Renal cortical epithelial cell (primary cell): ENCODE results near the gene SNX9. TPM values are rescaled to one million over a fixed set of nuclear protein-coding genes. Genes with fewer than 3 reads are reported as not detected.
A peak's percentile ranks its signal among the peaks of the same experiment; 100 is the strongest.
"Not testable (repeated sequence)": the region's sequence is repeated elsewhere in the genome, so short reads cannot be mapped to it uniquely, and the experiment has no call there.

Experiments used
- DNase-seq: peaks from one replicate; pipeline ENCODE4 v3.0.0-alpha.2; 2011; ENCODE audit warnings: low read depth
- total RNA-seq: library from RNA; depleted of rRNA; stranded (reverse); fragments of >200 nt; gene quantifications from 2 replicates; pipeline ENCODE4 v1.2.3, GENCODE V29; 2014

Gene SNX9
- total RNA-seq, 1 donor from 2014 or later, result 45.7 TPM

- not testable (repeated sequence) for DNase-seq
These were observed 32.8 kb downstream of the SNX9 start for GRCh38 chr6:157855804-157856203.

DNA sequence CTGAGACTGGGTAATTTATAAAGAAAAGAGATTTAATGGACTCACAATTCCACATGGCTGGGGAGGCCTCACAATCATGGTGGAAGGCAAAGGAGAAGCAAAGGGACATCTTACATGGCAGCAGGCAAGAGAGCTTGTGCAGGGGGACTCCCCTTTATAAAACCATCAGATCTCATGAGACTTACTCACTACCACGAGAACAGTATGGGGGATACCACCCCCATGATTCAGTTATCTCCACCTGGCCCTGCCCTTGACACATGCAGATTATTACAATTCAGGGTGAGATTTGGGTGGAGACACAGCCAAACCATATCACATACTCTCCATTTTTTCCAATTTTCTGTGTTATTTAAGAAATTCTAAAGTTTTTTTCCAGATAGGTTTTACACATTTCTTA, 35.6 kb downstream of the SNX9 start:
- DNase-seq, result not testable (repeated sequence)

GRCh38 chr6:157859775-157860504, 36.9 kb downstream of the SNX9 start:
- DNase-seq, result no peak

DNA sequence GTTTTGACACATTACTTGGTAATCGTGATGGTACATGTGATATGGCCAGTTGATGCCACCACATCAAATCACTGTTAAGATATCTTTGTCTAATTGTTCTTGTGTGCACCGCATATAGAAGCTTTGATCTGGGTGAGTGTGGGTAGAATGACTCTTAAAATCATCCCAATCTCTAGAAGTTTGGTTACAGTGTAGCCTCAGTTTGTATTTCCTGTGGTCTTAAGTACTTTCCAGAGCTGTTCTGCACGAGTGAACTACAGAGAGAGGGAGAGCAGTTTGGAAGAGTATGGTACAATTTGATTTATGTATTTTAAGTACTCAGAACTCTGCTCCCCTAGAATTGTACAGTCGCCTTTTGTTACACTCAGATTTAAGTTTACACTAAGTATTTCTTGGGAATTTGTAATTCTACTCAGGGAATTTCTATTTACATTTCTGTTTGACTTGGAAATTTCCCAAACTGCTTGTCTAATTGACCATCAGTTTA, 37.5 kb downstream of the SNX9 start:
- DNase-seq, result peak; percentile 47

- DNase-seq, result no peak
These were observed 38.1 kb downstream of the SNX9 start for GRCh38 chr6:157861184-157861583.

GRCh38 chr6:157861814-157862213, 38.8 kb downstream of the SNX9 start:
- DNase-seq, result peak; percentile 64

GRCh38 chr6:157862706-157863105, 39.7 kb downstream of the SNX9 start:
- no peak for DNase-seq

DNA sequence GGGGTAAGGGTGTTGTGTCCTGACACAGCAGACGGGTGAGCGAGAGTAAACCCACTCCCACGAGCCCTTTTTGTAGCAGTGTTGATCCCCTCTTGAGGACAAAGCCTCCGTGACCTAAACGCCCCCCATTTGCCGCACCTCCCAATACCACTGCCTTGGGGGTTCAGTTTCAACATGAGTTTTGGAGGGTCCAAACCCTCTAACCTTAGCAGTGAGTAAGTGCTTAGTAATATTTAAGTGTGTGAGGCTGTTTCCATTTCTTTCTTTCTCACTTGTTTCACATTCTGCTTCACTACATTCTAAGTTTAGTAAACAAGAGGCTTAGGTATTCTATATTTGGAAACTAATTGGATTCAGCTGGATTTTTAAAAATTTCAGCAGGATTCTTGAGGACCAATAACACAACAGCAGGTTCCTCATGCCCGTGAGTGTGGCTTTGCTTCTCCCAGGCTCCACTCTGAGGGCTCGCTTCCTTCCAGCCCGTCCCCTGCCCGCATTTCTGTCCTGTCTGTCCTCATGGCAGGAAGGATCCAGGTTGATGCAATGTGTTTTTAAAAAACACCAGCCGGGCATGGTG, 41.2 kb downstream of the SNX9 start:
- DNase-seq, result no peak

DNA sequence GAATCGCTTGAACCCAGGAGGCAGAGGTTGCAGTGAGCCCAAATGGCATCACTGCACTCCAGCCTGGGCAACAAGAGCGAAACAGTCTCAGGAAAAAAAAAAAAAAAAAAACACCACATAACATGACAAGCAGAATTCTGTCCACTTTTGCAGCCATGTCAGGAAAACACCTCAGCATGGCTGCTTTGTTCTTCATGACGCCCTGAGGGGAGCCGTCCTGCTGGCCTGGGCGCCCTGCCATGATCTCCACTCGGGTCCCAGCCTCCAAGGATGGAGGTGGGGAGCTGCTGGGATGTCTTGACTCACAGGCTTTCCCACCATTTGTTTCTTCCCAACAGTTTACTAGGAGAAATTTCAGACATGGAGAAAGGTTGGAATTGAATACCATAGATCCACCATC, 42.2 kb downstream of the SNX9 start:
- no peak for DNase-seq

- DNase-seq, result peak; percentile 41
These were observed 44.1 kb downstream of the SNX9 start for GRCh38 chr6:157867155-157867559.

DNA sequence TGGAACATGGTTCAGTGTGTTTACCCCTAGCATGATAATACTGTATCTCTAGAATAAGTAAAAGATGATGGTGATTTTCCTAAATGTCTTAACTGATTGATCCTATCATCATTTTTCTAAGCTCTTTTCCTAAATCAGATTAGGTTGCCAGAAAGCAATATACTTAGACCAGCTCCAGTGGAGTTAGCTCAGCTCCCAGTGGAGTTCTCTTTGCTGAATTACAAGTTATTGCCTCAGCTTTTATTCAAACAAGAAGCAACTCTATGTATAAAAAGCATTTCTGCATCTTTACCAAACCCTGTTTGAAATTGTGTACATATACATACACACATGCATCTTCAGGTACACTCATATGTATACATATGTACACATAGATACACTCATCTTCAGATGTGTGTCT, 44.9 kb downstream of the SNX9 start:
- DNase-seq, result no peak

DNA sequence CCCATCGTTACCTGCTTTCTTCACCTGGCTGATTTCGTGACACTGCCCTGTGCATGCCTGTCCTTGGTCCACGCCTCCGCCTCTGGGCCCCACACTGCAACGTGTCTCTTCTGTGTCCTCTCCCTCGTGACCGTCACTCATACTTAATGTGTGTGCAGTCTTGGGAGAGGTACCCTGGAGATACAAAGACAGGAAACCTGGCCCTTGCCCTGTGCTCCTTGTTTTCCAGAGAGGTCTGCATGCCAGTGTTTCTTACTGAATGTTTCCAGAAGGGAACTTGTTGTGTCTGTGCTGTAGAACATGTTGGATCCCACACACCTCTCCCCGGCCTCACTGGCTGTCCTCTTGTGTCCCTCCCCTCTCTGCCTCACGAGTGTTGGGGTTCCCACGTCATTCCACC, 45.8 kb downstream of the SNX9 start:
- DNase-seq, result no peak

GRCh38 chr6:157869673-157870302, 46.7 kb downstream of the SNX9 start:
- no peak for DNase-seq

GRCh38 chr6:157873735-157874344, 50.8 kb downstream of the SNX9 start:
- peak; percentile 54 for DNase-seq

DNA sequence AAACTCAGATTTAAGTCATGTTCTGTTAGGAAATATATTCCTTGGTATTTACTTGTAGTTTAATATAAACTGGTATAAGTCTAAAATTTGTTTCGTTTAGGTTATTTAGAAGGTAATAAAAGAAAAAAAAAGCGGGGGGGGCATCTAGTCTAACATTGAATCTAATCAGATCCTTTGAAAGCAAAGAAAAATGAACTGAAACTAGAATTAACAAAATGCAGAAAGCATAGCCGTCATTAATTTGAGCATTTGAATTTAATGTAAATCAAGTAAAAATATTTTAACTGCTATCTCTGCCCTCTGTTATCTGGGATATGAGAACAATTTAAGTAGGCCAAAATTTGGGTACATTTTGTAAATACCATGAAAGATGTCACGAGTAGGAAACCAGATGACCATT, 54.1 kb downstream of the SNX9 start:
- DNase-seq, result no peak

DNA sequence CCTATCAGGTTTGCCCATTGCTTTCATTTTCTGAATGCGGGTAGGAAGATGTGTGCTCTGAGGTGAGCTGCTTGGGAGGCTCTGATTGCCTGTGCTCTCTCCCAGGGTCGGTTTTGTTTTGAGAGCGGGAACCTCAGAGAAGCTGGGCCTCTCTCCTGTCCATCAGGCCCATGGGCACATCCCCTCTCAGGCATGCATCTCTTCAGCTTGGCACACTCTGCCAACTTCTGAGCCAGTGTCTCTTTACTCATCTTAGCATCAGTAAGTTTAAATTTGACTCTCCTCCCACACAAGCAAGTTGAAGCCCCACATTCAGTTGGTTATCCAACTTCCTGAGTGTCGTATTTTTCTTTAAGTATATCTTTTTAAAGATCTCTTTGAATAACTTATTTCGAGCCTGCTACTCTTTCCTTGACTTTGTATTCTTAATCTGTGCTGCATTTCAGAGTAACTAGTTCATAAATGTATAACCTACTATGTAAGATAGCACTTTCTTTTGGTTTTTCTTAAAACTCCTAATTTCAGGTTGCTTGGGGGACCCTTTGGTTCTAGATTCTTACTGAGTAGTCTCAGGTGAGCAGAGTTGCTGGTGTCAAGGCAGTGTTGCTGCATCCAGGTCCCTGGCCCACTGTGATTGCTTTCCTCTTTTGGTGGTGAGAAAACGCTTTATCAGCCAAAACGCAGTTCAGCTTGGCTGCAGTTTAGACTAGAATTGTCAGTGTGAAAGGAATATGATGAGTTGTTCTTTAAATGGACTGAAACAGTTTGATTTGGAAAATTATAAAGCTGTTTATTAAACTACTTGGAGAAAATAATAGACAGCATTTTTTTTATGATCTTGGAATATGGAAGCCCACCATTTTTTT, 54.8 kb downstream of the SNX9 start:
- no peak for DNase-seq

GRCh38 chr6:157879034-157879872, 56.2 kb downstream of the SNX9 start:
- DNase-seq, result no peak

- DNase-seq, result no peak
These were observed 56.8 kb downstream of the SNX9 start for GRCh38 chr6:157879873-157880254.

- DNase-seq, result no peak
These were observed 57.5 kb downstream of the SNX9 start for GRCh38 chr6:157880534-157880933.

DNA sequence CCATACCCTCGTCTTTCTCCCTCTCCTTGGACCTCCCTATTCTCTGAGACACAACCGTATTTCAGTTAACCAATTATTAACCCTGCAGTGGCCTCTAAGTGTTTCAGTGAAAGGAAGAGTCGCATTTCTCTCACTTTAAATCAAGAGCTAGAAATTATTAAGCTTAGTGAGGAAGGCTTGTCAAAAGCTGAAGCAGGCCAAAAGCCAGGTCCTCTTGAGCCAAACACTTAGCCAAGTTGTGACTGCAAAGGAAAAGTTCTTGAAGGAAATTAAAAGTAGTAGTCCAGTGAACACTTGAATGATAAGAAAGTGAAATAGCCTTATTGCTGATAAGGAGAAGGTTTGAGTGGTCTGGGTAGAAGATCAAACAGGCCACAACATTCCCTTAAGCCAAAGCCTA, 58.3 kb downstream of the SNX9 start:
- peak; percentile 26 for DNase-seq

DNA sequence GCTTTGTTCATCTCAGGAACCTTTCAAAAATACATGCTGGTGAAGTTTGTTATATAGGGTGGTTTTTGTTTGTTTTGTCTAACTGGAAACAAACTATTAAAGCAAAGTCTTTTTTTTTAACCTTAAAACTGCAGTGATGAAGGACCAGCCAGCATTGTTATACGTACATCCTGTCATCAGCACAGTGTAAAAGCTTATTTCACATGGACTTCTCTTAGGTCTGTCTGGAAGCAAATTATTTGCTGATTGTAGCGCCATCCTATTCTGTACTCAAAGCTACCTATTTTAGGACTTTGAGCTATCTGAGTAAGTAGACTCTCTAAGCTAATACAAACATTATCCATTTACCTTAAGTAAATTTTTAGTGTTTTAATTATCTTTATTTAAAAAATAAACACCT, 61.7 kb downstream of the SNX9 start:
- no peak for DNase-seq
